MCF 10A (cell line): ENCODE measurements around the gene SRGN. TPM values are rescaled to one million over a fixed set of nuclear protein-coding genes. Genes with fewer than 3 reads are reported as not detected.

Experiments
- BruUV-seq: library from RNA; stranded (reverse); fragments of 400-500 nt; replicated peaks from 2 replicates; lab custom pipeline; 2021; lab: Mats Ljungman, UMichigan
- CTCF ChIA-PET: fragments of 300-600 bp; sonication (Branson Sonifier 250); formaldehyde crosslinking; extraction: SDS; loops from one replicate; lab custom pipeline; 2021; ENCODE audit warnings: antibody characterized with exemption, inconsistent platforms; lab: Yijun Ruan, JAX
- POLR2A ChIA-PET: fragments of 300-600, 350-650 bp; sonication (Branson Sonifier 250); formaldehyde crosslinking; extraction: SDS; loops from one replicate; lab custom pipeline; 2020; ENCODE audit warnings: antibody characterized with exemption, inconsistent platforms; lab: Yijun Ruan, JAX
- DNase-seq: peaks from one replicate; pipeline ENCODE4 v3.0.0-alpha.2; 2018; ENCODE audit not compliant: unreplicated experiment
- H3K27ac Mint-ChIP-seq: one replicate; pipeline ENCODE4 v1.8.0; 2022; ENCODE audit warnings: mild to moderate bottlenecking, low read depth, mixed read lengths; ENCODE audit not compliant: unreplicated experiment
- H3K27me3 Mint-ChIP-seq: one replicate; pipeline ENCODE4 v1.8.0; 2022; ENCODE audit warnings: mixed read lengths; ENCODE audit not compliant: insufficient read depth, unreplicated experiment
- H3K36me3 Mint-ChIP-seq: one replicate; pipeline ENCODE4 v1.8.0; 2022; ENCODE audit warnings: mild to moderate bottlenecking, moderate library complexity, mixed read lengths; ENCODE audit not compliant: insufficient read depth, unreplicated experiment
- H3K4me1 Mint-ChIP-seq: one replicate; pipeline ENCODE4 v1.8.0; 2022; ENCODE audit warnings: mixed read lengths; ENCODE audit not compliant: insufficient read depth, unreplicated experiment
- H3K4me3 Mint-ChIP-seq: one replicate; pipeline ENCODE4 v1.8.0; 2022; ENCODE audit warnings: mild to moderate bottlenecking, moderate library complexity, mixed read lengths; ENCODE audit not compliant: unreplicated experiment
- H3K9me3 Mint-ChIP-seq: one replicate; pipeline ENCODE4 v1.8.0; 2022; ENCODE audit warnings: mixed read lengths; ENCODE audit not compliant: unreplicated experiment
- intact Hi-C: fragments of 100-400 bp; cut with micrococcal nuclease; formaldehyde crosslinking; loops from 2 replicates; pipeline ENCODE4 v1.14.1; 2022
- total RNA-seq: library from RNA; stranded (reverse); gene quantifications from 2 replicates; pipeline ENCODE4 v1.2.3, GENCODE V29; 2022
- TF ChIP-seq, protein P1 (sequence below): fragments of 200-600 bp; IDR thresholded peaks from one replicate; pipeline ENCODE4 v1.8.0; 2022; ENCODE audit warnings: antibody characterized with exemption, mild to moderate bottlenecking; ENCODE audit not compliant: unreplicated experiment

Gene SRGN
- total RNA-seq, 1 experiment from 2014 or later = 2.7 TPM

DNA sequence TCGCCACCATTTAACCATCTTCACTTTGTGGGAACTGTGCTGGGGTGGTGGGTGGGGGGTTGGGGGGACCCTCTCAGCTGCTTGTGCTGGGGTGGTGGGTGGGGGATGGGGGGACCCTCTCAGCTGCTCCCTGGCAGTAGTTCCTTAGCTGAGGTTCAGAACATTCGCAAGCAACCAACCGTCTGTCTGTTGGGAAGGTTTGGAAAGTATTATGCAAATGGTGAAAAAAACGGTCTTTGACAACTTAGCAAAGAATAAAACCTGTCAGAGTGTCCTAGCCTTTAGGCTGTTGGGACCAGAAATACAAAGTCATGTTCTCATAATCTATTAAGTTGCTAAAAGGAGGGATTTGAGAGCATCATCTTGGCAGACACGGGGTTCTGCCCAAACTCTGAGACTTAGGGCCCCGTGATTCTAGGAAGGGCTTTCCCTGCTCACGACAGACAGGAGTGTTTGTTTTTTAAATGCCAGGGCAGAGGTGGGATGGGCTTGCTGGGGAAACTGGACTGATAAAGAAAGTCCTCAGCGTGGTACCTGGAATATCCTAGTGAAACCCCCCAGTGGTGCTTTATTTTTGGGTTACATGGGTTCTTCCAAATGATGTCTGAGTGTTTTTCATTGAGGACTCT lies 14.1 kb upstream of the SRGN start:
- TF ChIP-seq, protein P1, sequence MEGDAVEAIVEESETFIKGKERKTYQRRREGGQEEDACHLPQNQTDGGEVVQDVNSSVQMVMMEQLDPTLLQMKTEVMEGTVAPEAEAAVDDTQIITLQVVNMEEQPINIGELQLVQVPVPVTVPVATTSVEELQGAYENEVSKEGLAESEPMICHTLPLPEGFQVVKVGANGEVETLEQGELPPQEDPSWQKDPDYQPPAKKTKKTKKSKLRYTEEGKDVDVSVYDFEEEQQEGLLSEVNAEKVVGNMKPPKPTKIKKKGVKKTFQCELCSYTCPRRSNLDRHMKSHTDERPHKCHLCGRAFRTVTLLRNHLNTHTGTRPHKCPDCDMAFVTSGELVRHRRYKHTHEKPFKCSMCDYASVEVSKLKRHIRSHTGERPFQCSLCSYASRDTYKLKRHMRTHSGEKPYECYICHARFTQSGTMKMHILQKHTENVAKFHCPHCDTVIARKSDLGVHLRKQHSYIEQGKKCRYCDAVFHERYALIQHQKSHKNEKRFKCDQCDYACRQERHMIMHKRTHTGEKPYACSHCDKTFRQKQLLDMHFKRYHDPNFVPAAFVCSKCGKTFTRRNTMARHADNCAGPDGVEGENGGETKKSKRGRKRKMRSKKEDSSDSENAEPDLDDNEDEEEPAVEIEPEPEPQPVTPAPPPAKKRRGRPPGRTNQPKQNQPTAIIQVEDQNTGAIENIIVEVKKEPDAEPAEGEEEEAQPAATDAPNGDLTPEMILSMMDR = no peak
- H3K9me3 Mint-ChIP-seq = no peaks in the 10 kb centered on the region
- H3K36me3 Mint-ChIP-seq = no peaks in the 10 kb centered on the region
- no TSS peak for BruUV-seq
- ChIA-PET POLR2A (no interaction called here), CTCF (interaction anchor here (1.0 kb wide), 1 partner anchor 44 kb away, joined by 3 read pairs; no protein-coding TSS in a partner anchor)
- H3K27me3 Mint-ChIP-seq = no peaks in the 10 kb centered on the region
- H3K4me1 Mint-ChIP-seq = no peaks in the 10 kb centered on the region
- H3K27ac Mint-ChIP-seq = no peak overlapping the region
- H3K4me3 Mint-ChIP-seq = no peak overlapping the region
- intact Hi-C loops = no loop called here
- DNase-seq = no peak

DNA sequence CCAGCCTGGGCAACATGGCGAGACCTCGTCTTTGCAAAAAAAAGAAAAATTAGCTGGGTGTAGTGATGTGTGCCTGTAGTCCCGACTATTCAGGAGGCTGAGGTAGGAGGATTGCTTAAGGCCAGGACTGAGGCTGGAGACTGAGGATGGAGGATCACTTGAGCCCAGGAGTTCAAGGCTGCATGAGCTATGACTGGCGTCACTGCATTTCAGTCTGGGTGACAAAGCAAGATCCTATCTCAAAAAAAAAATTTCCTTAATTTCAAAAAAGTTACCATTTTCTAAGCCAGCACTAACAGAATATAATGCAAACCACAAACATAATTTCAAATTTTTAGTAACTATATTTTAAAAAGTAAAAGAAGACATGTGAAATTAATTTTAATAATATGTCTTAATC lies 13.4 kb upstream of the SRGN start:
- TF ChIP-seq, protein P1 = no peak
- CTCF ChIA-PET = no interaction called here
- Mint-ChIP-seq H3K4me1 (no peaks in the 10 kb centered on the region), H3K27ac (no peak overlapping the region), H3K4me3 (no peak overlapping the region), H3K36me3 (no peaks in the 10 kb centered on the region), H3K27me3 (no peaks in the 10 kb centered on the region), H3K9me3 (no peaks in the 10 kb centered on the region)
- intact Hi-C loops = no loop called here
- BruUV-seq = no TSS peak
- POLR2A ChIA-PET = interaction anchor here (0.6 kb wide), 1 partner anchor 44 kb away, joined by 4 read pairs; no protein-coding TSS in a partner anchor
- no peak for DNase-seq

GRCh38 chr10:69075431-69075830 lies 12.5 kb upstream of the SRGN start:
- no peak overlapping the region for H3K4me3 Mint-ChIP-seq
- H3K9me3 Mint-ChIP-seq = no peaks in the 10 kb centered on the region
- H3K36me3 Mint-ChIP-seq = no peaks in the 10 kb centered on the region
- intact Hi-C loops = no loop called here
- TF ChIP-seq, protein P1 = no peak
- CTCF ChIA-PET = interaction anchor here (0.7 to 1.4 kb wide), 2 partner anchors 70 to 128 kb away, joined by 3 read pairs; no protein-coding TSS in a partner anchor
- H3K27ac Mint-ChIP-seq = no peak overlapping the region
- POLR2A ChIA-PET = no interaction called here
- no peaks in the 10 kb centered on the region for H3K4me1 Mint-ChIP-seq
- DNase-seq = no peak
- no peaks in the 10 kb centered on the region for H3K27me3 Mint-ChIP-seq
- BruUV-seq = no TSS peak

- TF ChIP-seq, protein P1 = no peak
- no peaks in the 10 kb centered on the region for H3K4me1 Mint-ChIP-seq
- ChIA-PET CTCF (no interaction called here), POLR2A (no interaction called here)
- H3K4me3 Mint-ChIP-seq = no peak overlapping the region
- DNase-seq = no peak
- intact Hi-C loops = no loop called here
- no peaks in the 10 kb centered on the region for H3K36me3 Mint-ChIP-seq
- no TSS peak for BruUV-seq
- H3K27ac Mint-ChIP-seq = no peak overlapping the region
- no peaks in the 10 kb centered on the region for H3K9me3 Mint-ChIP-seq
- H3K27me3 Mint-ChIP-seq = no peaks in the 10 kb centered on the region
Observed at GRCh38 chr10:69078311-69078710, 9.6 kb upstream of the SRGN start.
